Transverse colon (tissue), 4 donors: ENCODE measurements around the gene DCLK2. TPM values are rescaled to one million over a fixed set of nuclear protein-coding genes. Genes with fewer than 3 reads are reported as not detected.

Experiments used
- DNase-seq: peaks from one replicate; pipeline ENCODE4 v3.0.0-alpha.2; 2019
- H3K27ac ChIP-seq, 4 donors: fragments of 200-600 bp; sonication (generic); 2 replicates each; pipeline ENCODE4 v1.5.1; 2016 to 2018; ENCODE audit warnings: inconsistent platforms in 4 of 4
- H3K27me3 ChIP-seq: fragments of 200-600 bp; sonication (generic); 2 replicates; pipeline ENCODE4 v1.5.1; 2017; ENCODE audit warnings: inconsistent platforms
- H3K36me3 ChIP-seq, 4 donors: fragments of 200-600 bp; sonication (generic); 2 replicates each; pipeline ENCODE4 v1.5.1; 2017 to 2019; ENCODE audit warnings: inconsistent platforms in 4 of 4
- H3K4me1 ChIP-seq, 4 donors: fragments of 200-600 bp; sonication (generic); 2 replicates each; pipeline ENCODE4 v1.5.1; 2017 to 2020; ENCODE audit warnings: inconsistent platforms in 4 of 4
- H3K4me3 ChIP-seq, 4 donors: fragments of 200-600 bp; sonication (generic); 1 replicate in 1 of 4; 2 replicates in 3 of 4; pipeline versions ENCODE4 v1.5.1 to v1.6.1; 2017 to 2019; ENCODE audit warnings: inconsistent platforms in 4 of 4
- H3K9me3 ChIP-seq, 2 donors: fragments of 200-600 bp; sonication (generic); 2 replicates each; pipeline ENCODE4 v1.5.1; 2017 to 2019; ENCODE audit warnings: inconsistent platforms in 2 of 2
- EP300 ChIP-seq: sonication (generic); formaldehyde crosslinking; IDR thresholded peaks from one replicate; pipeline ENCODE4 v1.6.1; 2017; ENCODE audit warnings: antibody characterized with exemption, low read depth
- POLR2A ChIP-seq: fragments of 450-650 bp; IDR thresholded peaks from one replicate; pipeline ENCODE4 v1.6.1; 2016; ENCODE audit warnings: antibody characterized with exemption, mild to moderate bottlenecking, moderate library complexity
- POLR2AphosphoS5 ChIP-seq, 3 donors: sonication (generic); formaldehyde crosslinking; IDR thresholded peaks; one replicate each; pipeline ENCODE4 v1.6.1; 2016; ENCODE audit warnings: antibody characterized with exemption in 3 of 3
- WGBS, 2 donors: methylation state at CpG; one replicate each; pipeline ENCODE4 v1.1.5; 2018; ENCODE audit warnings: low coverage in 1 of 2; 5-methylcytosine and 5-hydroxymethylcytosine counted together
- in situ Hi-C, 4 donors: fragments of 200-750 bp; cut with MboI; loops; one replicate each; pipeline versions ENCODE4 v1.15.0 to v1.15.1; 2017; ENCODE audit warnings: low sequenced_read_pairs in 3 of 4, low pct_ligation_motif_present in 1 of 4, low pct_unique_long_range_greater_than_20kb in 1 of 4
- intact Hi-C: fragments of 100-400 bp; cut with DNase I; formaldehyde crosslinking; loops from one replicate; pipeline ENCODE4 v1.15.1; 2023; ENCODE audit warnings: low total_unique reads
- total RNA-seq, 4 donors: library from RNA; depleted of rRNA; stranded (reverse); fragments of >200 nt; gene quantifications; one replicate each; pipeline ENCODE4 v1.1.0, GENCODE V29; 2016
- TF ChIP-seq, protein P1 (sequence below), 5 experiments: fragments of 200-600 bp in 3 of 5; fragments of 450-650 bp in 2 of 5; sonication (generic) in 3 of 5; IDR thresholded peaks; 1 replicate in 2 of 5; 2 replicates in 3 of 5; pipeline ENCODE4 v1.5.1; 2016 to 2017; ENCODE audit warnings: antibody characterized with exemption in 5 of 5, inconsistent platforms in 3 of 5, mild to moderate bottlenecking in 2 of 5, moderate library complexity in 1 of 5

DCLK2 gene
- total RNA-seq, 4 donors from 2014 or later = 3.3 to 19.5 (median 7.5) TPM

DNA sequence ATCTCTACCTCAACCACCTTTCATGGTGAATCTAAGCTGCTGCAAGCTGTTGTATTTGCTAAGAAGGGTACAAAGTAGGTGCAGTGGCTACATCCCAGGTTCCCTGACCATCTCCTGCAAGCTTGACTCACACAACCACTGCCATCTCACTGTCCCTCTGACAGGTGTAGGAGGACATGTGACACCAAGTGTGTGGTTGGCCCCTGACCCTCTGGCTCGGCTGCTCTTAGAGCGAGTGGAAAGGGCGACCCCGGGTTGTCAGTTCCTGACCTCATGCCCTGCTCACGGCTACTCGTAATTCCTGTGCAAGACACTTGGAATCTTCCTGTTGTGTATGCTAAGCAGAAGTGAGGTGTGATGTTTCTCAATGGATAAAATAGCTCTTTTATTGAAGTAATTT, 184.4 kb downstream of the DCLK2 start:
- 94% methylated on average over 6 of the region's 6 CpGs; no CpG with 5 or more reads in 1 of the 2 donors for WGBS, 2 donors
- DNase-seq = no peak
- TF ChIP-seq, protein P1, sequence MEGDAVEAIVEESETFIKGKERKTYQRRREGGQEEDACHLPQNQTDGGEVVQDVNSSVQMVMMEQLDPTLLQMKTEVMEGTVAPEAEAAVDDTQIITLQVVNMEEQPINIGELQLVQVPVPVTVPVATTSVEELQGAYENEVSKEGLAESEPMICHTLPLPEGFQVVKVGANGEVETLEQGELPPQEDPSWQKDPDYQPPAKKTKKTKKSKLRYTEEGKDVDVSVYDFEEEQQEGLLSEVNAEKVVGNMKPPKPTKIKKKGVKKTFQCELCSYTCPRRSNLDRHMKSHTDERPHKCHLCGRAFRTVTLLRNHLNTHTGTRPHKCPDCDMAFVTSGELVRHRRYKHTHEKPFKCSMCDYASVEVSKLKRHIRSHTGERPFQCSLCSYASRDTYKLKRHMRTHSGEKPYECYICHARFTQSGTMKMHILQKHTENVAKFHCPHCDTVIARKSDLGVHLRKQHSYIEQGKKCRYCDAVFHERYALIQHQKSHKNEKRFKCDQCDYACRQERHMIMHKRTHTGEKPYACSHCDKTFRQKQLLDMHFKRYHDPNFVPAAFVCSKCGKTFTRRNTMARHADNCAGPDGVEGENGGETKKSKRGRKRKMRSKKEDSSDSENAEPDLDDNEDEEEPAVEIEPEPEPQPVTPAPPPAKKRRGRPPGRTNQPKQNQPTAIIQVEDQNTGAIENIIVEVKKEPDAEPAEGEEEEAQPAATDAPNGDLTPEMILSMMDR (IDR thresholded peaks at IDR 0.05) = no peak
- TF ChIP-seq POLR2A = no peak
- TF ChIP-seq EP300 = no peak
- TF ChIP-seq POLR2AphosphoS5 (IDR thresholded peaks at IDR 0.05) = no peak
- Histone ChIP-seq H3K36me3 (peaks cover 0 to 4% (median under 1%) of the 10 kb centered on the region in 4 donors), H3K4me1 (peaks cover 0 to 19% (median 4%) of the 10 kb centered on the region in 4 donors), H3K9me3 (no peaks in the 10 kb centered on the region), H3K27ac (no peak overlapping the region), H3K27me3 (no peaks in the 10 kb centered on the region), H3K4me3 (no peak overlapping the region)
- intact Hi-C loops = no loop called here
- in situ Hi-C loops = no loop called here

DNA sequence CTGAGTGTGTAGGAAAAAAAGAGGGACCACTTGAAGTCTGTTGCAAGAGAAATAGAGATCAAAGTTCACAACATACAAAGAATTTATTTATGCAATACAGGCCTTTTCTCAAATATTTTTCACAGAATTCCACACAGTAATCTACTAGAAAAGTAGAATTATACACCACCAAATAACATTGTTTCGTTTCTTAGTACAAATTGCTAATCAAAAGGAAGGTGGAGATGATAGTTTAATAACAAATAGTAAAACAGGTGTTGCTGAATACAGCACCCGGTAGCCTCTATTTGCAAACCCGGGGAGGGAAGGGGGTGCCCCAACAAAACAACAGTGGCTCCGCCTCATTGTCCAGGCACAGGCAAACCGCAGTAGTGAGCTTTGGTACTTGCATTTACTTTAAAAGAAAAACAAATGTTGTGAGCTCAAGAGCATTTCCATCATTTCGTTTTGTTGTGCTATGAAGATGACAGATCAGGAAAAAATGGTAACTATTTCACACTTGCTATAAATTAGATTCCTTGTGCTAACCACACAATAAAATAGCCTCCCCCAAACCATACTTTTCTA, 186.4 kb downstream of the DCLK2 start:
- in situ Hi-C loops = no loop called here
- peaks cover 0 to 4% (median under 1%) of the 10 kb centered on the region in 4 donors for H3K36me3 ChIP-seq
- no peaks in the 10 kb centered on the region for H3K27me3 ChIP-seq
- H3K4me3 ChIP-seq = no peak overlapping the region
- H3K9me3 ChIP-seq = no peaks in the 10 kb centered on the region
- intact Hi-C loops = no loop called here
- TF ChIP-seq POLR2A (no peak), POLR2AphosphoS5 (IDR thresholded peaks at IDR 0.05) (no peak), EP300 (no peak)
- TF ChIP-seq, protein P1 (IDR thresholded peaks at IDR 0.05) = no peak
- no peaks in the 10 kb centered on the region for H3K4me1 ChIP-seq
- no peak overlapping the region for H3K27ac ChIP-seq
- DNase-seq = no peak
- WGBS, 2 donors = 72 to 79% methylated on average over 6 of the region's 6 CpGs

- TF ChIP-seq POLR2AphosphoS5 (IDR thresholded peaks at IDR 0.05) = no peak
- TF ChIP-seq, protein P1 (IDR thresholded peaks at IDR 0.05) = no peak
- TF ChIP-seq EP300 = no peak
- TF ChIP-seq POLR2A = no peak
- in situ Hi-C loops = no loop called here
- H3K4me3 ChIP-seq = no peak overlapping the region
These were observed 187.6 kb downstream of the DCLK2 start for GRCh38 chr4:150265806-150266205.

GRCh38 chr4:150268444-150268843, 190.2 kb downstream of the DCLK2 start:
- DNase-seq = no peak
- no peak for TF ChIP-seq POLR2AphosphoS5 (IDR thresholded peaks at IDR 0.05)
- no peak for TF ChIP-seq POLR2A
- TF ChIP-seq, protein P1 (IDR thresholded peaks at IDR 0.05) = no peak
- TF ChIP-seq EP300 = no peak
- in situ Hi-C loops = no loop called here
- 90 to 100% methylated on average over 1 of the region's 1 CpG for WGBS, 2 donors
- no peaks in the 10 kb centered on the region for H3K27me3 ChIP-seq
- H3K4me3 ChIP-seq = no peak overlapping the region
- H3K9me3 ChIP-seq = no peaks in the 10 kb centered on the region
- no peaks in the 10 kb centered on the region for H3K4me1 ChIP-seq
- intact Hi-C loops = no loop called here
- peaks cover 0 to 11% (median 3%) of the 10 kb centered on the region in 4 donors for H3K36me3 ChIP-seq
- H3K27ac ChIP-seq = no peak overlapping the region

More at GRCh38 chr4:150265806-150266205, 187.6 kb downstream of the DCLK2 start:
- Histone ChIP-seq H3K4me1 (no peaks in the 10 kb centered on the region), H3K27me3 (no peaks in the 10 kb centered on the region), H3K36me3 (peaks cover 0 to 4% (median 1%) of the 10 kb centered on the region in 4 donors), H3K9me3 (no peaks in the 10 kb centered on the region), H3K27ac (no peak overlapping the region)
- WGBS, 2 donors = 100% methylated on average over 1 of the region's 1 CpG
- DNase-seq = no peak
- intact Hi-C loops = no loop called here
